22Rv1 (cell line): ENCODE measurements around the gene FAM168A.

Experiments used
- ZFX ChIP-seq: fragments of 450-650 bp; IDR thresholded peaks from 2 replicates; pipeline ENCODE4 v1.6.1; 2017; ENCODE audit warnings: antibody characterized with exemption, borderline replicate concordance
- TF ChIP-seq, protein P1 (sequence below): fragments of 450-650 bp; IDR thresholded peaks from 2 replicates; pipeline ENCODE4 v1.5.1; 2017; ENCODE audit warnings: mild to moderate bottlenecking

DNA sequence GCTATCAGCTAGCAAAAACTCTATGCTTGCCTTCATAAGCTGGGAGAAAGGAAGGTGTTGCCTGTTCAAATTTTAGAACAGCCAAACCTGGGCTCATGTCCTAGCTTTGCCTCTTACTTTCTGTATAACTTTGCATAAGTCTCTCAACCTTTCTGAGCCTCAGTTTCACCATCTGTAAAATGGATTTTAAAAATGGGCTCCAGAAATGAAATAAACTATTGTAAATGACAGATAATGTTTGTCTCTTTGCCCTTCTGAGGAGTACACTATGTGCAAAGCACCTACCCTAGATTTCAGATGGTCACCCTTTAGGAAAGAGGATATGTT is 68.7 kb downstream of the FAM168A start:
- TF ChIP-seq, protein P1, sequence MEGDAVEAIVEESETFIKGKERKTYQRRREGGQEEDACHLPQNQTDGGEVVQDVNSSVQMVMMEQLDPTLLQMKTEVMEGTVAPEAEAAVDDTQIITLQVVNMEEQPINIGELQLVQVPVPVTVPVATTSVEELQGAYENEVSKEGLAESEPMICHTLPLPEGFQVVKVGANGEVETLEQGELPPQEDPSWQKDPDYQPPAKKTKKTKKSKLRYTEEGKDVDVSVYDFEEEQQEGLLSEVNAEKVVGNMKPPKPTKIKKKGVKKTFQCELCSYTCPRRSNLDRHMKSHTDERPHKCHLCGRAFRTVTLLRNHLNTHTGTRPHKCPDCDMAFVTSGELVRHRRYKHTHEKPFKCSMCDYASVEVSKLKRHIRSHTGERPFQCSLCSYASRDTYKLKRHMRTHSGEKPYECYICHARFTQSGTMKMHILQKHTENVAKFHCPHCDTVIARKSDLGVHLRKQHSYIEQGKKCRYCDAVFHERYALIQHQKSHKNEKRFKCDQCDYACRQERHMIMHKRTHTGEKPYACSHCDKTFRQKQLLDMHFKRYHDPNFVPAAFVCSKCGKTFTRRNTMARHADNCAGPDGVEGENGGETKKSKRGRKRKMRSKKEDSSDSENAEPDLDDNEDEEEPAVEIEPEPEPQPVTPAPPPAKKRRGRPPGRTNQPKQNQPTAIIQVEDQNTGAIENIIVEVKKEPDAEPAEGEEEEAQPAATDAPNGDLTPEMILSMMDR, result no peak
- TF ChIP-seq ZFX, result no peak
